ENCODE results near the gene TNP2.

TNP2 gene

GRCh38 chr16:11219178-11219577, 49.9 kb downstream of the TNP2 start:
- DNase-seq (ENCODE audit: low read depth) = no peak
- TF ChIP-seq CTCF (IDR thresholded peaks at IDR 0.05; ENCODE audit: control insufficient read depth, extremely low read depth, insufficient read depth) = no peak
- H3K4me3 ChIP-seq (ENCODE audit: low read depth, low read length) = no peak overlapping the region

- DNase-seq (ENCODE audit: low read depth) = no peak
- H3K4me3 ChIP-seq (ENCODE audit: low read depth, low read length) = no peak overlapping the region
- TF ChIP-seq CTCF (IDR thresholded peaks at IDR 0.05; ENCODE audit: control insufficient read depth, extremely low read depth, insufficient read depth) = 0 out of 2 replicates have a peak, but pooled peaks have one; percentile 13
These were observed 50.5 kb downstream of the TNP2 start for GRCh38 chr16:11218604-11218962.
